DMS 273 treated with DMSO at 0.1 percent for 48 hours (cell line): ENCODE measurements around the gene EFS.

Experiments
- DNase-seq: peaks from one replicate; lab custom pipeline; 2025; lab: John Stamatoyannopoulos, UW

Gene EFS

DNA sequence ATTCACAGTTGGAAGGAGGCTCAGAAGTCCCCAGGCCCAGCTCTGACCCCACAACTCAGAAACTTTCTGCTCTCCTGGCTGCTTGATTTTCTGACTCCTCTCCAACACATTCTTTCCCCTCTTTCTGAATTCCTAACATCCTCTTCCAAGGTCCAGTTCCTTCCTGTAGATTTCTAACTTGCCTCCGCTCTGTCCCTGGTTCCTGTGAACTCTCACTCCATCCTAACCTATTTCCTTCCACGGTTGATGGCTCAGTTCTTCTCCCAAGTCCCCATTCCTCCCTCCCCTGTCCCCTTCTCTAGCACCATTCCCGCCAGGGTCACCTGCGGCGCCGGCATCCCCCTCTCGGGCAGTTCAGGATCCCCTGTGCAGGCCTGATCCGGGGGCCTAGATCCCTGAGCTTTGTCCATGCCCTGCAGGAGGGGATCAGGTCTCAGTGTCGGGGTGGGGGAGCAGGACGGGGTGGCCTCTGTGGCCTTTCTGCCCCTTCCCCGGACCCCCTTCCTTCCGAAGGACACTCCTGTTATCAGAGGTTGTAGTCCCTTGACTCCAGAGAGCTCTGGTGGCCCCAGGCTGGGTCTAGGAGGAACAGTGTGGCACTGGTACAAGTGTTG, 6.3 kb downstream of the EFS start:
- no peak for DNase-seq

DNA sequence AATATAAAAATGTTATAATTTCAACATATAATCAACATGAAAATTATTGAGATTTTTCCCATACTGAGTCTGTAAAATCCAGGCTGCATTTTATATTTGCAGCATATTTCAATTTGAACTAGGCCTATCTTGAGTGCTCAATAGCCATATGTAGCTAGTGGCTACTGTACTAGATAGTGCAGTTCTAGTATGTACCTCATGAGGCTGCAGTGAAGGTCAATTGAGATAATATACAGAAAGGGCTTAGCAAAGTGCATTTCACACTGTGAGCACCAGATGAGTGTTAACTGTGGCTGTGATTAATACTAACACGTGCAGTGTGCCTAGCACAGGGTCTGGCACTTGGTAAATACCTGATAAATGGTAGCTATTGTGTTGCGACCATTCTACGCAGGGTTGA, 6.9 kb downstream of the EFS start:
- DNase-seq, result no peak

DNA sequence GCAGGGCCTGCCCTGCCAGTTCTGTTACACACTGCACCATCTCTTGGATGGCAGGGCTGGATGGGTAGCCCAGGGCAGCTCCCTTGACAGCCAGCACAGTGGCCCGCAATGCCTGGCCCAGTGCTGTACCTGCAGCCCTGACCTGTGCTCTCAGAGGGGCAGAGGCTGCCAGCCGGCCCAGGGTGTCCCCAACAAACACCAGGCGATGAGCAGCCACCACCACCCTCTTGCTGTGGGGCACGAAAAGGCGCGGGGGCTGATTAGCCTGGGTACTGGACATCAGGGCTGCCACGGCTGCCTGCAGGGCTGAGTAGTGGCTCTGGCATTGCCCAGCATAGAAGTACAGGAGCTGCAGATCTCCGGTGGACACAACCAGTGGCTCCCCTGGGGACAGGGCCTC, 7.7 kb downstream of the EFS start:
- DNase-seq, result no peak

DNA sequence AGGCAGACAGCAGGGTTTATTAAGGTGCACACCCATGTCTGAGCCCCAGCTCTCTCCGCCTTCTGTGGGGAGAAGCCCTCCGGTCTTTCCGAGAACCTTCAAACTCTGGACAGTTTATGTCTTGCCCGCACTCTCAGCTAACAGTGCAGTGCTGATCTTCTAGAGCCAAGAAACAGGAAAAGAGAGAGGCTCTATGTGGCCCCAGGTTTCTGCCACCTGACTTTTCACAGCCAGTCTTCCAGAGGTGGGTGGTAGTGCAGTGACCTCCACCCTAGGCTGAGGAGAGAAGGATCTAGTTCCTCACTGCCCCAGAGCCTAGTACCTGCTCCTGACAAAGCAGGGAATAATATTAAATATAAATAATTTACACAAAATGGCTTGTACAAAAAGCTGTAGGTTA, 8.3 kb downstream of the EFS start:
- DNase-seq, result no peak

DNA sequence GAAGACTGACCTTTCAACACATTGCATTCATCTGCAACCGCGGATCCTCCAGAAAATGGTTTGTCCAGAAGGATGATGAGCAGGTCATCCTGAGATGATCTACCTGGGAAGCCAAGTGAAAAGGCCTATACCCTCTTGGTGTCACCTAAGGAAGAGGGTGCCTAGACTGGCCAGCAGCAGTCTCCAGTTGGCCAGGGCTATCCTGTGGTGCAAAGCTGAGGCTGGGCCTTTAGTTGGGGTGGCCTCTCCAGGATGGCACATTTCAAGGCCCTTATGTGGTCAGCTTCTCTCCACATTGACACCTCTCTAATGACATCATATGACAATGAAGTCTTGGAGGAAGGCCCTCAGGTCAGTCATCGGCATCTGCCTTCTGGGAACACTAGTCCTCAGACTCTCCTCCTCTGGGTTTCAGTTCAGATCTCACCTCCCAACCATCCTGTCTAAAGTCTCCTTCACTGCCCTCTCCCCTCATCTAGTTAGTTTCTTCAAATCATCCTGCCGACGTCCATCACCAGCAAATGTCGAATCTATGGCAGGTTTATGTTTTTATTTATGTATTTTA, 9.0 kb downstream of the EFS start:
- DNase-seq, result no peak

DNA sequence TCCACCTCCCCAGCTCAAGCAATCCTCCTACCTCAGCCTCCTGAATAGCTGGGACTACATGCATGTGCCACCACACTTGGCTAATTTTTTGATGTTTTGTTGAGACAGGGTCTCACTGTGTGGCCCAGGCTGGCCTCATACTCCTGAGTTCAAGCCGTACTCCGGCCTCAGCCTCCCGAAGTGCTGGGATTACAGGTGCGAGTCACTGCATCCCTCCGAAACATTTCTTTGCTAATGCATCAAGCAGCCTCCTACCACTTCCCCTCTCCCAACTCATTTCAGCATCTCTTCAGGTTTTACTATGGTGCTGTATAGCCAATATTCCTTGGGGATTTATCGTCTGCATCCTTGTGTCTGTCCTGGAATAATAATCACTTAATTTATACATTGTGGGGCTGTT, 10.0 kb downstream of the EFS start:
- DNase-seq, result no peak

DNA sequence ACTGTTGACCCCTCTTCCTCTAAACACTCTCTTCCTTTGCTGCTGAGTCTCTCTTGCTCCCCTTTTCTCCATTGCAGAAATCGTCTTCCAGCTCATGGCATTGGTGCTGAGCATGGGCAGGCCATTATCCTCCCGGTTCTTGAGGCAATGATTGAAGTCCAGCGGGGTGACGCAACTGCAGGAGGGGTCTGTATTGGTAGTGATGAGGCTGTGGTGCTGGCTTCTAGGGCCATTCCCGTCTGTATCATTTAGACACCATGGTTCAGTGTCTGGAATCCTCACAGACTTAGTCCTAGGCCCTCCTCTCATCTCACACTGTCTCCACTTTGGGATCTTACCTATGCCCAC, 11.6 kb downstream of the EFS start:
- DNase-seq, result no peak

DNA sequence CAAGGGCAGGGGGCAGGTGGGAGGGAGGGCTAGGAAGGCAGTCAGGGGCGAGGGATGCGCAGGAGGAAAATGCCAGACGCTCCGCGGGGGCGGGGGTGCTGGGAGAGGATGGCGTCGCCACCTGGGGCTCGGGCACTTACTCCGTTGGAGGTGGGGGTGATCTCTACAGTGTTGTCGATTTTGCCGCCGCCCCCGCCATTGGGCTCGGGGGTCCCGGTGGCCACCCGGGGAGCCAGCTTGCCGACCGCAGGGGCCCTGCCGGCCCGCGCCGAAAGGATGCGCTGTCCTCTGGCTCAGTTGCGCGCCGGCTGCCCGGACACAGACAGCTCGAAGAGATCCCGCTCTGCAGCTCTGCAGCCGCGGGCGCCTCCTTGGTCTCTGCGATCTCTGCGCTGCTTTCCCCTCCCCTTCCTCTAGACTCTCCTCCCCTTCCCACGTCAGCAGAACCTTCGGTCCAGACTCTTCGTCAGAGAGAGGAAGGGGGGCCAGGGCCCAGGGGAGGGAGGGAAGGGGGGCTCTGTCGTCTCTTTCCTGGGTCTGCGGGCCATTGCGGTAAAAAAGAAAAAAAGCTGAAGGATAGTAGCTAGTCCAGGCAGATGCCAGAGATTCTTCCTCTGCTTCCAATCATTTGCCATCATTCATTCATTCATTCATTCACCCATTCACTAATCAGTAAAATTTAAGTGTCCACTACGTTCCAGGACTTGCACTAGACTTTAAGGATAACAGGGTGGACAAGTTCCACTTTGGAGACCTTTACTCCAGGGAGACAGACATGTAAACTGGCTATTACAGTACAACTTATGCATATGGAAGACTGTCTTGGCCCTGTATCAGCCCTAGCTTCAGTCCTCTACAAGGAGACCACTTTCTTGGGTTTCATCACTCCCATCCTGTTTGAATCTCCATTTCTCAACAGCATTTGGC, 12.2 kb downstream of the EFS start, which contains the start of gene SLC22A17:
Gene SLC22A17 (minus strand): TSS at position 382 of the 927 bp plus-strand sequence.
- DNase-seq, result peak; percentile 45

DNA sequence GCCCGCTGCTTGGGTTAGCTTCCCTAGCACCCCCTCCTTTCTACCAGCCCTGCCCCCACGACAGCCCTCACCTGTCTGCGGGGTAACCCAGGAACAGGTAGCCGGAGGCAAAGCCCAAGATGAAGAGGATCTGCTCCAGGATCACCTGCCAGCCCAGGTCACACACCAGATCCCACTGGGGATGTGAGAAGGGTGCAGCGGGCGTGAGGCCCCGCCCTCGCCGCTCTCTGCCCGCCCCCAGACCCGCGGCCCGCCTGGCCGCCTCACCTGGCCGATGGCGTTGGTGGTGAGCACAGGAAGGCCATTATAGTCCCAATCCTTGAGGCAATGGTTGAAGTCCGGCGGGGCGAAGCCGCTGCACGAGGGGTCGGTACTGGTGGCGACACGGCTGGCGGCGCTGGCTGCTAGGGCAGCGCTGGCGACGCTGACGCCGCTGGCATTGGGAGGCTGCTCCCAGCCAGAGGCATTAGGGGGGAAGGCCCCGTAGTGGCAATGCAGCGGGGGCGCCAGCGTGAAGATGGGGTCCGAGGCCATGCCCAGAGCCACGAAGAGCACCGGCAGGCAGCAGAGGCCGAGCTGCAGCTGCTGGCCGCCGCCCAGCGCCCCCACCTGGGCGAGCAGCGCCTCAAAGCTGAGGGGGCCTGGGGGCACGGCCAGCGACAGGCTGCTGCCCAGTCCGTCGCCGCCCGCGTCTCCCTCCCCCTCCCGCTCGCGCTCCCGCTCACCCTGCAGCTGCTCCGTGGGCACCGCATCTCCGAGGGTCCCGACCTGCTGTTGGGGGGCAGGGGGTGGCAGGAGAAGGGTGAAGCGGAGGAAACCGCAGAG, 13.1 kb downstream of the EFS start:
- DNase-seq, result no peak

DNA sequence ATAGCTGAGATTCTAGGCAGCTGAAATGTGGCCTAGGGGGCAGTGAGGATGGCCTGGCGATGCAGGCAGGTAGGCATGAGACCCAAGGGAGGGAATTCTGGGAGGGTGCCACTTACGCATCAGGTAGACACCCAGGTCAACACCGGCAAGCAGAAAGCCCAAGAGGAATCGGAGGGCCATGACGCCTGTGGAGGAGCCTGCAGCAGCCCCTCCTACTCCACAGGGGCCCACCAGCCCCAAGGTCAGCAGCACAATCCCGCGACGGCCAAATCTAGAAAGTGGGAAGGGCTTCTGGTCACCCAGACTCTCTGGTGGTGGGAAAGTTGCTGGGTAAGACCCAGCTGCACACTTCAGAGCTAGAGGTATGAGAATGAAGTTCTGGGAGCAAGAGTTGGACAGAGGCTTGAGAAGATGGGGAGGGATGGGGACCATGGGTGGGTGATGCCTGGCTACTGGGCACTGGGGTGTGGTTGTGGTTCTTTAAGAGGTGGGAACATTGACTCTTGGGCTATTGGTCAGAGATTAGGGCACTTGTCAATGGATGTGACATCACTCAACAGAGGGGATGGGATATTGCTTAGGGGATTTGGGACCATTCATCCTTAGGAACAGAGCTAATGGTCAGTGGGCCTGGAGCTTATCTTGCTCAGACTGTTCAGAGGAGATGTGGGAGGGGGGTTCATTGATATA, 15.7 kb downstream of the EFS start:
- DNase-seq, result no peak

DNA sequence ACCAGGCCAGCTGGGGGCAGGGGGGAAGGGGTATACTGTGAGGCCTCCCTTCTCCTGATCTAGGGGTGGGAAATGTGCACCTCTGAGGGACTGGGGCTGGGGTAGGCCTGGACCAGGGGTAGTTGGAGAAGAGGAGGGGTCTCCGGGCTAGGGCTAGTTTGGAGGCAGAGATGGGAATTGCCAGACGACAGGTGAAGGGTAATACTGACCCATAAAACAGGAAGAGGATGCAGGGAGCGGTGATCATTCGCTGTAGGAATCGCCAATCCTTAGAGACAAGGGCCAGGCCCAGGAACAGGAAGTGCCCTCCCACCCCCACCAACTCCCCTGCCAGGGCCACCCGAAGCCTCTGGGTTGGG, 16.7 kb downstream of the EFS start:
- no peak for DNase-seq

DNA sequence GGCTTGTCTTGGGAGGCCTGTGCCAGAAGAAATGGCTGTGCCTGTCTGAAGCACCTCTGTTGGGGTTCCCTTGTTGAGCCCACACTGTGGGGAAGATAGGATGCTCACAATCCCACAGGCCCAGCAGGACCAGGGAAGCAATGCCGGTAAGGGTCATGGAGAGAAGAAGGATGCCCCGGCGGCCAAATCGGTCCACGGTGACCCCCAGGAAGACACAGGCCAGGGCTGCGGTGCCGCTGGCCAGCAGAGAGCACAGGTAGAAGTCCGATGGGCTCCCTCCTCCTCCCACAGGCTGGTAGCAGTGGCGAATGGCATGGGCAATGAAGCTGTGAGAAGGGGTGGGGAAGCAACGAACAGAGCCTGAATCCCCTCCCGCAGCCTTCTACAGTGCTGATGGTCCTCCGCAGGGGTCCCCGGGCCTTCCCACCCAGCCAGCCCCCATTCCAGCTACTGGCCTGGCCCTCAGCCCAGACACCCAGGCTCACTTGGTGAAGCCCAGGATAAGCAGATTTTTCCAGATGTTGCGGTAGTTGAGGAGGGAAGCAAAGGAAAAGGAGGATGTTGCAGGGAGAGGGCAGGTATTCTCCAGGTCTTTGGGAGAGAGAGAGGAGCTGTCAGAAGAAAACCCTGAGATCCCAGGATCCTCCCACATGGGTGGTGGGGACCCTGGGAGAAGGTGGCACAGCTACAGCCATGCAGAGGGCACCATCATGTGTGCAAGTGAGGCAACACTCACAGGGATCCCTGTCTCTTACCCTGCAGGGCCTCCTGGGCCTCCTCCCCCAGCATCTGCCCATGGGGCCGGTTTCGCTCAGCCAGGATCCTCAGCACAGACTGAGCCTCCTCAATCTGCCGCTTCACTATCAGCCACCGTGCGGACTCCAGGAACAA, 17.3 kb downstream of the EFS start:
- DNase-seq, result no peak

DNA sequence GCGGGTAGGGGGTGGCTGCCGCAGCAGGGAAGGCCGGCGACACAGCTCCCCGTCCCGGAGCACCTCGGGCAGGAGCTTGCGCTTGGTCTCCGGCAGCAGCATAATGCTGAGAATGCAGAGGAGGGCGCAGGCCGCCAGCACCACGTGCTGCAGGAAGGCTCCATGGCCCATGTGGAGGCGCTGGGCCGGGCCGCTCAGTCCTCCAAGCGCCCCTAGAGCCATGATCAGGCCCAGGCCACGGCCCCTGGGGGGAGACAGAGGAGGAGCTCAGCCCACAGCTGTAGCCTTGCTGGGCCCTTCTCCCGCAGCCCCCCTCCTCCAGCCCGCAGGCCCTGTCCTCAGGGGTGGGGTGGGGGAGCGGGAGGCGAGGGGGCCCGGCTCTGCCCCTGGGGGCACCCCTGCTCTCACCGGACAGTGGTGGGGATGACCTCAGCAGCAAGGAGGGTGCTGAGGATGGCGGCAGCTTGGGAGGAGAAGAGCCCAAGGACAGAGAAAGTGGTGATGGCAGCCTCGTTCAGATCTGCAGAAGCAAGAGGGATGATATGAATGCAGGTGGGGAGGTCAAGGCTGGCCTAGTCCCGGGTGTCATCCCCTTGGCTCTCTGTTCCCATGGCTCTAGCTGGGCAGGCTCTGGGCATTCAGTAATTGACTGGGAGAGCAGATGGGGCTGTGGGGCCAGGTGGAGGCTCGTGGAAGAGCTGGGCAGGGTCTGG, 18.1 kb downstream of the EFS start:
- DNase-seq, result no peak

DNA sequence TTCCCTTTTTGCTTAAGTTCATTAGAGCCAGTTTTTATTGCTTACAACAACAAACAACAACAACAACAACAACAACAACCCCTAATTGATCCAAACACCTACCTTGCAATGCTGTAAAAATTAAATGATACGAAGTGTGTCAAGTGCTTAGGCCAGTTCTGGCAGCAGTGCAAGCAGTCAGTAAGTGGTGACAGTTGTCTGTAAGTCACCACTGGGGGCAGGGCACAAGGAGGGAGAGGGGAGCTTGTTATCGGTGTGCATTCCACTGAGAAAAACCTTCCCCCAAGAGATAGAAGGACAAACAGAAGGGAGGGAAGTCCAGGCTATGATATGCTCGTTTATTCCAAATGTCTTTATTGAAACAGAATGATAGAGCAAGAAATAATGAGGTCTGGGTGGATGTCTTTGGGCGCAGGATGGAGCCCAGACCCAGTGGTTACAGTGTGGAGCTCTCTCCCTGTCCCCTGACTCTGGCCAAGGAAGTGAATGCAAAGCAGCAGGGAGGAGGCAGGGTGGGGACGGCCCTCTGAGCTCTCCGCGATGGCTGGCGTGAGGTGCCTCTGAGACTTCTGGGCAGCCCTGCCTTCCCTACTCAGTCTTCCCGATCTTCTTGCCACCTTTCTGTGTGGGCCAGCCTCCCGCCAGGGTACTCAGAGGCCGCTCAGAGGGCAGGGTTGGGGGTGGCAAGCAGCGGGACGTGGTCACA, 18.8 kb downstream of the EFS start:
- DNase-seq, result no peak

DNA sequence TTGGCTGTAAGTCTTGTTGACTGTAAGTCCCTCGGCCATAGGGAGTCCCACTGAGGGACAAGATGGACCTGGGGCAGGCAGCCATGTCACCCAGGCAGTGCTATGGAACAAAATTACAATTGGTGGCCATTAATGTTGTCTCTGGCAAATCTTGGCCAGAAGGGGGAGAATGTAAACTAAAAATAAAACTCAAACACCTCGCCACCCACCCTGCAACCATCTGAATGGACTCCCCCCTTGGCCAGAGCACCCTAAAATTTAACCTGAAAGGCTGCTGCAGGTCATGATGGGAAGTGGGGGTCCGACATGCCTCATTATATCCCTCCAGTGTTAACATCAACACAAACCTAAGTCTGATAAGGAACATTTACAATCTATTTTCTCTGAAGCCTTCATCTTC, 20.5 kb downstream of the EFS start:
- no peak for DNase-seq

DNA sequence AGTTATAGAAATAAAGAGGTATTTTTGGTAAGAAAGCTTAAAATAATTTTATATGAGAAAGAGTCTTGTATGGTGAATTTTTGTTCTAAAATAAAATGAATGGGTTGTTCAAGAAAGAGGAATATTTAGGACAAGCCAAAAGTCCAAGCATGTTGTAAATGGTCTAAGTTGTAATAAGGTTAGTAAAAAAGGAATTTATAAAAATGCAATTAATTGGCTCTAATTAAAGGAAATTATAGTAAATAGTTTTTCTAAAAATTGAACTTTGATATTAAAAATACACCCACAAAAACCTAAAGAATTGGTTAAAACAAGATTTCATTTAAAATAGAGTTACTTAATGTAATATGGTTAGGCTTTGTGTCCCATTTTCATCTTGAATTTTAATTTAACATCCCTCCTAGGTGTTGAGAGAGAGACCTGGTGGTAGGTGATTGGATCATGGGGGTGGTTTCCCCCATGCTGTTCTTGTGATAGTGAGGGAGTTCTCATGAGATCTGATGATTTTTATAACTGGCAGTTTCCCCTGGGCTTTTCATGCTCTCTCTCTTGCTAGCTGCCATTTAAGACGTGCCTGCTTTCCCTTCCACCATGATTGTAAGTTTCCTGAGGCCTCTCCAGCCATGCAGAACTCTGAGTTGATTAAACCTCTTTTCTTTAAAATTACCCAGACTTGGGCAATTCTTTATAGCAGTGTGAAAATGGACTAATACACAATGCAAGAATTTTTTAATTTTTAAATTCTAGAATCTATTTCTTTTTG, 25.3 kb downstream of the EFS start:
- no peak for DNase-seq

DNA sequence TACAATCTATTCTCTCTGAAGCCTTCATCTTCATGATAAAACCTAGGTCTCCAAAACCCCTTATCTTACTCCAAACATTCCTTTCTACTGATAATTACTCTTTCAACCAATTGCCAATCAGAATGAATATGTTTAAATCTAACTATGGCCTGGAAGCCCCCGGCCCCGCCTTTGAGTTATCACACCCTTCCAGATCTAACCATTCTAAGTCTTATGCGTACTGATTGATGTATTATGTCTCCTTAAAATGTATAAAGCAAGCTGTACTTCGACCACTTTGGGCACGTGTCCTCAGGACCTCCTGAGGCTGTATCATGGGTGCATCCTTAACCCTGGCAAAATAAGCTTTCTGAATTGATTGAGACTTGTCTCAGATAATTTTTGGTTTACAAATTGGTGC, 29.3 kb downstream of the EFS start:
- DNase-seq, result no peak

DNA sequence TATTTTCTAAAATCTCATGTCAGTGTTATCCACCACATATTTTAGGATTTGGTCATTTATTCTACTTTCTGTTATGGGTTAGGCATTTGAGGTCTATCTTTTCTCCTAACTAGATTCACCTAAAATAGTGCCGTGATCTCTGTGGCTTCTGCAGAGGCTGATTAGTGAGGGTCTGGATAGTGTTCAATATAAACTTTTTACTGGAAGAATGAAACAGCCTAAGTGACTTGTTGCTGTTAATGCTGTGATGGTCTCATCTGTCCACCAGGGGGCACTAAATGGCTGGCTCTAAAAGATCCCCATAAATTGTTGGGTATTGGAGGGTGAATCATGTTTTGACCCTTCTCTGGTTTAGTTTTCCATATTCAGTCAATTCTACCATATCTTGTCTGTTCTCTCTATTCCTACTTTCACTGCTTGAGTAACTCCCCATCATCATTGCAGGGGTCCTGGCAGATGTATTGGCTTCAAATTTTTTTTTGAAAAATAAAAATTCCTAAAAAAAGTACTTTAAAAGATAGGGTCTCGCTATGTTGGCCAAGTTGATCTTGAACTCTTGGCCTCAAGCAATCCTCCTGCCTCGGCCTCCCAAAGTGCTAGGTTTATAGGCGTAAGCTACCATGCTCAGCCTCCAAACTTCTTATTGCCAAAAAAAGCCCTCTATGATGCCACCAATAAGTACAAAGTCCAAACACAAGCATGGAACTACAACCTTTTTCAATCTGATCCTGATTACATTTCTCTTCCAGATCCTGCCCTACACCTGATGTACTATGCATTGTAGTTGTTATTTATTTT, 36.8 kb downstream of the EFS start:
- DNase-seq, result peak; percentile 56
